ENCODE results near the gene NAGLU.

GRCh38 chr17:42517516-42517915, 18.5 kb upstream of the NAGLU start:
- TF ChIP-seq CTCF (IDR thresholded peaks at IDR 0.05) (peak; percentile 95), EZH2phosphoT487 (IDR thresholded peaks at IDR 0.05) (no peak), EZH2 (IDR thresholded peaks at IDR 0.05) (no peak)
